ENCODE results near the gene GPRASP3.

GPRASP3 gene

GRCh38 chrX:102745857-102746584, 25.5 kb downstream of the GPRASP3 start:
- peak in 27 of 51 donors; percentile 0 to 38 (median 3) for DNase-seq

- no peak for DNase-seq
Observed at GRCh38 chrX:102765217-102765616, 44.7 kb downstream of the GPRASP3 start.

- peak in 1 of 51 donors; percentile 10 for DNase-seq
Observed at GRCh38 chrX:102765809-102766208, 45.3 kb downstream of the GPRASP3 start.

GRCh38 chrX:102767287-102767686, 46.7 kb downstream of the GPRASP3 start:
- DNase-seq = no peak

- peak in 48 of 51 donors; percentile 0 to 73 (median 23) for DNase-seq
Observed at GRCh38 chrX:102768987-102769761, 48.6 kb downstream of the GPRASP3 start.

All from hypothalamus (tissue), 51 donors.